Stimulated activated naive CD8-positive, alpha-beta T cell treated with anti-CD3 and anti-CD28 coated beads, Interleukin-15, amount 100 ng/mL, for 72 hours (primary cell): ENCODE measurements around the gene VRK3.
A peak's percentile ranks its signal among the peaks of the same experiment; 100 is the strongest.

Experiments used
- ATAC-seq: fragments of 150-1000 bp; cut with Tn5 transposase; 2 replicates; pipeline ENCODE4 v1.10.0; 2021; ENCODE audit warnings: mild to moderate bottlenecking, moderate library complexity
- DNase-seq, 2 donors: peaks; one replicate each; pipeline ENCODE4 v3.0.0; 2021 to 2022
- H3K27ac Mint-ChIP-seq, 2 donors: one replicate each; pipeline ENCODE4 v1.8.0; 2022; ENCODE audit warnings: mild to moderate bottlenecking in 2 of 2, mixed read lengths in 2 of 2, moderate library complexity in 2 of 2
- H3K27me3 Mint-ChIP-seq: one replicate; pipeline ENCODE4 v1.8.0; 2022; ENCODE audit warnings: mixed read lengths
- H3K4me1 Mint-ChIP-seq: one replicate; pipeline ENCODE4 v1.8.0; 2022; ENCODE audit warnings: mild to moderate bottlenecking, mixed read lengths
- H3K4me3 Mint-ChIP-seq, 2 donors: one replicate each; pipeline ENCODE4 v1.8.0; 2022; ENCODE audit warnings: mild to moderate bottlenecking in 2 of 2, mixed read lengths in 2 of 2, moderate library complexity in 1 of 2
- H3K9me3 Mint-ChIP-seq, 2 donors: one replicate each; pipeline ENCODE4 v1.8.0; 2022; ENCODE audit warnings: mixed read lengths in 2 of 2

Gene VRK3

GRCh38 chr19:50043967-50044366 is 18.8 kb upstream of the VRK3 start:
- peaks cover 31 to 34% of the 10 kb centered on the region in 2 donors for H3K9me3 Mint-ChIP-seq
- no peaks in the 10 kb centered on the region for H3K4me1 Mint-ChIP-seq
- ATAC-seq (no peak), DNase-seq (no peak)
- no peaks in the 10 kb centered on the region for H3K27me3 Mint-ChIP-seq
- no peak overlapping the region for H3K27ac Mint-ChIP-seq
- no peak overlapping the region for H3K4me3 Mint-ChIP-seq

GRCh38 chr19:50042363-50043024 is 17.3 kb upstream of the VRK3 start:
- Mint-ChIP-seq H3K27ac (no peak overlapping the region), H3K27me3 (no peaks in the 10 kb centered on the region), H3K4me1 (no peaks in the 10 kb centered on the region), H3K4me3 (no peak overlapping the region), H3K9me3 (peaks cover 31 to 34% of the 10 kb centered on the region in 2 donors)
- DNase-seq (no peak), ATAC-seq (no peak)

GRCh38 chr19:50040967-50041366 is 15.8 kb upstream of the VRK3 start:
- H3K27ac Mint-ChIP-seq = no peak overlapping the region
- no peak overlapping the region for H3K4me3 Mint-ChIP-seq
- peaks cover 30 to 32% of the 10 kb centered on the region in 2 donors for H3K9me3 Mint-ChIP-seq
- H3K4me1 Mint-ChIP-seq = no peaks in the 10 kb centered on the region
- DNase-seq (no peak), ATAC-seq (no peak)
- H3K27me3 Mint-ChIP-seq = no peaks in the 10 kb centered on the region

GRCh38 chr19:50039968-50040367 is 14.8 kb upstream of the VRK3 start:
- H3K27me3 Mint-ChIP-seq = no peaks in the 10 kb centered on the region
- no peak overlapping the region for H3K27ac Mint-ChIP-seq
- no peak for ATAC-seq
- peaks cover 7% of the 10 kb centered on the region for H3K4me1 Mint-ChIP-seq
- DNase-seq = no peak
- no peak overlapping the region for H3K4me3 Mint-ChIP-seq
- peaks cover 20 to 26% of the 10 kb centered on the region in 2 donors for H3K9me3 Mint-ChIP-seq

- Mint-ChIP-seq H3K27me3 (no peaks in the 10 kb centered on the region), H3K4me3 (no peak overlapping the region), H3K9me3 (no peaks in the 10 kb centered on the region), H3K27ac (peak overlapping the region in 1 of 2 donors; percentile 76), H3K4me1 (peaks cover 10% of the 10 kb centered on the region)
- DNase-seq = no peak
- ATAC-seq = no peak
Measured at GRCh38 chr19:50036908-50037307, 11.7 kb upstream of the VRK3 start.

GRCh38 chr19:50030937-50031336 is 5.8 kb upstream of the VRK3 start:
- Mint-ChIP-seq H3K4me1 (peaks cover 42% of the 10 kb centered on the region), H3K4me3 (no peak overlapping the region), H3K27ac (no peak overlapping the region), H3K9me3 (peaks cover 2 to 3% of the 10 kb centered on the region in 2 donors), H3K27me3 (no peaks in the 10 kb centered on the region)
- DNase-seq = no peak
- no peak for ATAC-seq

- Mint-ChIP-seq H3K4me1 (peaks cover 39% of the 10 kb centered on the region), H3K27ac (no peak overlapping the region), H3K9me3 (peaks cover 4 to 6% of the 10 kb centered on the region in 2 donors), H3K27me3 (no peaks in the 10 kb centered on the region), H3K4me3 (no peak overlapping the region)
- ATAC-seq = no peak
- no peak for DNase-seq
Measured at GRCh38 chr19:50030225-50030624, 5.1 kb upstream of the VRK3 start.

- H3K4me1 Mint-ChIP-seq = peaks cover 66% of the 10 kb centered on the region
- peak overlapping the region; percentile 94 to 96 for H3K4me3 Mint-ChIP-seq
- H3K27me3 Mint-ChIP-seq = no peaks in the 10 kb centered on the region
- peaks cover 4 to 6% of the 10 kb centered on the region in 2 donors for H3K9me3 Mint-ChIP-seq
- DNase-seq (no peak), ATAC-seq (no peak)
- H3K27ac Mint-ChIP-seq = peak overlapping the region in 1 of 2 donors; percentile 19
Measured at GRCh38 chr19:50026550-50026906, 1.4 kb upstream of the VRK3 start.

GRCh38 chr19:50025794-50026549 is 800 bp upstream of the VRK3 start, which contains the start of gene ZNF473:
Gene ZNF473 (plus strand): TSS chr19:50026005. CDS start chr19:50031083, 5,078 bp downstream.
- peak within 1 kb of the TSS; percentile 94 to 96 for H3K4me3 Mint-ChIP-seq

GRCh38 chr19:50024719-50025021 is 502 bp downstream of the VRK3 start:
- no peak for ATAC-seq
- no peaks in the 10 kb centered on the region for H3K27me3 Mint-ChIP-seq
- H3K4me3 Mint-ChIP-seq = peak overlapping the region; percentile 94 to 96
- DNase-seq = no peak
- peaks cover 4 to 6% of the 10 kb centered on the region in 2 donors for H3K9me3 Mint-ChIP-seq
- peaks cover 69% of the 10 kb centered on the region for H3K4me1 Mint-ChIP-seq
- peak overlapping the region; percentile 97 to 99 for H3K27ac Mint-ChIP-seq

More at GRCh38 chr19:50025794-50026549, 800 bp upstream of the VRK3 start, which contains the start of gene ZNF473:
- ATAC-seq = peak; percentile 88
- H3K9me3 Mint-ChIP-seq = peaks cover 4 to 6% of the 10 kb centered on the region in 2 donors
- H3K27ac Mint-ChIP-seq = peak within 1 kb of the TSS; percentile 97 to 99
- peaks cover 63% of the 10 kb centered on the region for H3K4me1 Mint-ChIP-seq
- peak; percentile 89 to 93 for DNase-seq
- H3K27me3 Mint-ChIP-seq = no peaks in the 10 kb centered on the region

GRCh38 chr19:50022823-50023222 is 2.3 kb downstream of the VRK3 start:
- H3K27me3 Mint-ChIP-seq = no peaks in the 10 kb centered on the region
- ATAC-seq (no peak), DNase-seq (no peak)
- no peak overlapping the region for H3K4me3 Mint-ChIP-seq
- H3K27ac Mint-ChIP-seq = no peak overlapping the region
- H3K9me3 Mint-ChIP-seq = peaks cover 4 to 6% of the 10 kb centered on the region in 2 donors
- H3K4me1 Mint-ChIP-seq = peaks cover 64% of the 10 kb centered on the region

GRCh38 chr19:50020481-50020880 is 4.7 kb downstream of the VRK3 start:
- DNase-seq (no peak), ATAC-seq (no peak)
- no peaks in the 10 kb centered on the region for H3K27me3 Mint-ChIP-seq
- peaks cover 43% of the 10 kb centered on the region for H3K4me1 Mint-ChIP-seq
- no peak overlapping the region for H3K4me3 Mint-ChIP-seq
- H3K27ac Mint-ChIP-seq = no peak overlapping the region
- peaks cover 0 to 6% of the 10 kb centered on the region in 2 donors for H3K9me3 Mint-ChIP-seq

GRCh38 chr19:50016225-50016807 is 8.9 kb downstream of the VRK3 start:
- no peak overlapping the region for H3K27ac Mint-ChIP-seq
- no peaks in the 10 kb centered on the region for H3K27me3 Mint-ChIP-seq
- DNase-seq (no peak), ATAC-seq (no peak)
- peaks cover 0 to 6% of the 10 kb centered on the region in 2 donors for H3K9me3 Mint-ChIP-seq
- H3K4me3 Mint-ChIP-seq = no peak overlapping the region
- H3K4me1 Mint-ChIP-seq = peaks cover 8% of the 10 kb centered on the region

- Mint-ChIP-seq H3K27me3 (no peaks in the 10 kb centered on the region), H3K9me3 (no peaks in the 10 kb centered on the region), H3K4me3 (no peak overlapping the region), H3K27ac (no peak overlapping the region), H3K4me1 (peaks cover 23% of the 10 kb centered on the region)
- no peak for ATAC-seq
- DNase-seq = no peak
Measured at GRCh38 chr19:50008532-50008931, 16.6 kb downstream of the VRK3 start.

- no peaks in the 10 kb centered on the region for H3K27me3 Mint-ChIP-seq
- H3K27ac Mint-ChIP-seq = no peak overlapping the region
- H3K9me3 Mint-ChIP-seq = no peaks in the 10 kb centered on the region
- peaks cover 28% of the 10 kb centered on the region for H3K4me1 Mint-ChIP-seq
- ATAC-seq (no peak), DNase-seq (no peak)
- H3K4me3 Mint-ChIP-seq = no peak overlapping the region
Measured at GRCh38 chr19:50007947-50008346, 17.2 kb downstream of the VRK3 start.

- no peak overlapping the region for H3K27ac Mint-ChIP-seq
- H3K4me1 Mint-ChIP-seq = peaks cover 33% of the 10 kb centered on the region
- H3K9me3 Mint-ChIP-seq = no peaks in the 10 kb centered on the region
- ATAC-seq (no peak), DNase-seq (no peak)
- no peaks in the 10 kb centered on the region for H3K27me3 Mint-ChIP-seq
- no peak overlapping the region for H3K4me3 Mint-ChIP-seq
Measured at GRCh38 chr19:50007170-50007569, 18.0 kb downstream of the VRK3 start.
